ENCODE data around the gene NFIA. TPM values are rescaled to one million over a fixed set of nuclear protein-coding genes. Genes with fewer than 3 reads are reported as not detected.

NFIA gene
- total RNA-seq, 1 experiment from 2014 or later: 0.35 TPM

GRCh38 chr1:61404597-61405376, 322.4 kb downstream of the NFIA start:
- Histone ChIP-seq H3K9ac (ENCODE audit: extremely low read depth, insufficient read length, low read length) (no peak overlapping the region), H3K27me3 (ENCODE audit: insufficient read depth, low read length) (no peaks in the 10 kb centered on the region), H3K79me2 (ENCODE audit: insufficient read depth, low read length) (no peaks in the 10 kb centered on the region), H3K4me2 (ENCODE audit: insufficient read depth, insufficient read length, low read length) (no peak overlapping the region), H3K56ac (ENCODE audit: insufficient read length, low read depth, low read length) (no peak overlapping the region), H2BK15ac (ENCODE audit: low read depth, low read length) (no peak overlapping the region), H3K23ac (ENCODE audit: insufficient read length, low read depth, low read length) (no peak overlapping the region), H2AFZ (ENCODE audit: low read length) (no peak overlapping the region), H3K27ac (ENCODE audit: insufficient read length, low read depth, low read length) (no peak overlapping the region), H4K8ac (replicated peaks; ENCODE audit: insufficient read length, low read depth, low read length) (no peak overlapping the region), H4K5ac (ENCODE audit: insufficient read length, low read depth, low read length) (no peak overlapping the region), H3K14ac (ENCODE audit: insufficient read depth, low read length) (no peak overlapping the region), H3K4me1 (ENCODE audit: insufficient read depth, low read length) (no peaks in the 10 kb centered on the region), H2BK5ac (ENCODE audit: insufficient read length, low read length) (no peak overlapping the region), H2BK20ac (ENCODE audit: low read depth, low read length, poor library complexity, severe bottlenecking) (no peak overlapping the region), H2BK12ac (ENCODE audit: insufficient read length, low read depth, low read length) (no peak overlapping the region), H4K20me1 (ENCODE audit: control insufficient read depth, insufficient read depth, insufficient read length) (no peaks in the 10 kb centered on the region), H2BK120ac (ENCODE audit: low read depth, low read length, poor library complexity, severe bottlenecking) (no peak overlapping the region), H3K4ac (ENCODE audit: low read depth, low read length) (no peak overlapping the region), H3K9me3 (ENCODE audit: control insufficient read depth, low read depth, low read length) (no peaks in the 10 kb centered on the region), H2AK5ac (ENCODE audit: insufficient read length, low read length) (no peak overlapping the region), H3T11ph (ENCODE audit: low read length) (no peak overlapping the region), H3K23me2 (ENCODE audit: insufficient read length, low read depth, low read length, poor library complexity, severe bottlenecking) (no peaks in the 10 kb centered on the region), H3K79me1 (ENCODE audit: insufficient read depth, low read depth, low read length, poor library complexity, severe bottlenecking) (no peaks in the 10 kb centered on the region), H3K18ac (ENCODE audit: insufficient read length, low read depth, low read length) (no peak overlapping the region), H4K91ac (ENCODE audit: insufficient read length, low read depth, low read length) (no peak overlapping the region)
- Mint-ChIP-seq H3K9me3 (no peaks in the 10 kb centered on the region), H3K4me1 (no peaks in the 10 kb centered on the region), H3K36me3 (ENCODE audit: insufficient read depth in 1 of 3, low read depth in 3 of 3) (no peaks in the 10 kb centered on the region; a peak in 1 of 7 replicates), H3K27ac (no peak overlapping the region), H3K27me3 (ENCODE audit: low read depth) (0 out of 2 replicates have a peak, but pooled peaks cover 2% of the 10 kb centered on the region), H3K4me3 (no peak overlapping the region)
- TF ChIP-seq CTCF (conservative IDR thresholded peaks at IDR 0.05): no peak
- WGBS (ENCODE audit: extremely low coverage, insufficient read length, low lambda C conversion rate): no CpG with 5 or more reads among the region's 4 CpGs
- no peak for DNase-seq

All from H9 (cell line).